Measurements from ENCODE around the gene ZP2. TPM values are rescaled to one million over a fixed set of nuclear protein-coding genes. Genes with fewer than 3 reads are reported as not detected.
"Not testable (repeated sequence)": the region's sequence is repeated elsewhere in the genome, so short reads cannot be mapped to it uniquely, and the experiment has no call there.

ZP2 gene
- total and polyA plus RNA-seq, 2 experiments from 2014 or later, result not detected

GRCh38 chr16:21203155-21203797 lies 8.1 kb downstream of the ZP2 start:
- peaks cover 3% of the 10 kb centered on the region for H3K27me3 ChIP-seq
- no peak overlapping the region for H3K27ac ChIP-seq
- no peak for TF ChIP-seq CTCF (IDR thresholded peaks at IDR 0.05; ENCODE audit: low read depth, low read length)
- no peak for DNase-seq (ENCODE audit: low read depth in 1 of 2, low spot score in 1 of 2)
- H3K4me1 ChIP-seq (ENCODE audit: low read depth), result no peaks in the 10 kb centered on the region
- no peaks in the 10 kb centered on the region for H3K36me3 ChIP-seq
- no peaks in the 10 kb centered on the region for H3K9me3 ChIP-seq (ENCODE audit: low read depth)
- H3K4me3 ChIP-seq, result no peak overlapping the region

GRCh38 chr16:21199607-21200218 lies 11.7 kb downstream of the ZP2 start:
- no peak overlapping the region for H3K27ac ChIP-seq
- no peak for TF ChIP-seq CTCF (IDR thresholded peaks at IDR 0.05; ENCODE audit: low read depth, low read length)
- peaks cover 5% of the 10 kb centered on the region for H3K27me3 ChIP-seq
- H3K4me1 ChIP-seq (ENCODE audit: low read depth), result no peaks in the 10 kb centered on the region
- no peak overlapping the region for H3K4me3 ChIP-seq
- H3K9me3 ChIP-seq (ENCODE audit: low read depth), result no peaks in the 10 kb centered on the region
- H3K36me3 ChIP-seq, result no peaks in the 10 kb centered on the region
- DNase-seq (ENCODE audit: low read depth in 1 of 2, low spot score in 1 of 2), result no peak

- H3K36me3 ChIP-seq, result no peaks in the 10 kb centered on the region
- no peak overlapping the region for H3K27ac ChIP-seq
- peaks cover 12% of the 10 kb centered on the region for H3K27me3 ChIP-seq
- H3K4me1 ChIP-seq (ENCODE audit: low read depth), result no peaks in the 10 kb centered on the region
- H3K4me3 ChIP-seq, result no peak overlapping the region
- no peak for DNase-seq (ENCODE audit: low read depth in 1 of 2, low spot score in 1 of 2)
- no peaks in the 10 kb centered on the region for H3K9me3 ChIP-seq (ENCODE audit: low read depth)
- no peak for TF ChIP-seq CTCF (IDR thresholded peaks at IDR 0.05; ENCODE audit: low read depth, low read length)
Measured at GRCh38 chr16:21197621-21198020, 13.8 kb downstream of the ZP2 start.

- Histone ChIP-seq H3K4me1 (ENCODE audit: low read depth) (no peaks in the 10 kb centered on the region), H3K9me3 (ENCODE audit: low read depth) (no peaks in the 10 kb centered on the region), H3K36me3 (no peaks in the 10 kb centered on the region), H3K27me3 (peaks cover 12% of the 10 kb centered on the region), H3K27ac (no peak overlapping the region), H3K4me3 (no peak overlapping the region)
- no peak for DNase-seq (ENCODE audit: low read depth in 1 of 2, low spot score in 1 of 2)
- no peak for TF ChIP-seq CTCF (IDR thresholded peaks at IDR 0.05; ENCODE audit: low read depth, low read length)
Measured at GRCh38 chr16:21197112-21197511, 14.3 kb downstream of the ZP2 start.

- H3K36me3 ChIP-seq; H3K4me3 ChIP-seq; H3K9me3 ChIP-seq (ENCODE audit: low read depth); DNase-seq (ENCODE audit: low read depth in 1 of 2, low spot score in 1 of 2); H3K4me1 ChIP-seq (ENCODE audit: low read depth); H3K27ac ChIP-seq: not testable (repeated sequence)
- peaks cover 12% of the 10 kb centered on the region for H3K27me3 ChIP-seq
Measured at GRCh38 chr16:21195330-21195729, 16.0 kb downstream of the ZP2 start.

- no peak for TF ChIP-seq CTCF (IDR thresholded peaks at IDR 0.05; ENCODE audit: low read depth, low read length)
- DNase-seq (ENCODE audit: low read depth in 1 of 2, low spot score in 1 of 2), result peak in 1 of 2 donors; percentile 7
- Histone ChIP-seq H3K9me3 (ENCODE audit: low read depth) (no peaks in the 10 kb centered on the region), H3K36me3 (no peaks in the 10 kb centered on the region), H3K4me1 (ENCODE audit: low read depth) (no peaks in the 10 kb centered on the region), H3K4me3 (no peak overlapping the region), H3K27me3 (peaks cover 10% of the 10 kb centered on the region), H3K27ac (no peak overlapping the region)
Measured at GRCh38 chr16:21194771-21195301, 16.5 kb downstream of the ZP2 start.
